Activated CD8-positive, alpha-beta T cell treated with anti-CD3 and anti-CD28 coated beads, Interleukin-2, amount 10 ng/mL, durations not matched to agents 7 days and 5 days (primary cell): ENCODE results near the gene DRC7. TPM values are rescaled to one million over a fixed set of nuclear protein-coding genes. Genes with fewer than 3 reads are reported as not detected.

Experiments used
- ATAC-seq: fragments of 150-1000 bp; cut with Tn5 transposase; one replicate; pipeline ENCODE4 v1.10.0; 2021; ENCODE audit warnings: moderate library complexity
- CTCF ChIA-PET: fragments of 350-600 bp; sonication (Branson Sonifier 250); formaldehyde crosslinking; loops from one replicate; lab custom pipeline; 2021; ENCODE audit warnings: antibody characterized with exemption; lab: Charles Lee
- POLR2A ChIA-PET: fragments of 350-600 bp; sonication (Branson Sonifier 250); formaldehyde crosslinking; loops from one replicate; lab custom pipeline; 2021; ENCODE audit warnings: antibody characterized with exemption; lab: Charles Lee
- DNase-seq: peaks from one replicate; pipeline ENCODE4 v3.0.0-alpha.2; 2020
- H3K27ac Mint-ChIP-seq: one replicate; pipeline ENCODE4 v1.8.0; 2021; ENCODE audit warnings: mild to moderate bottlenecking, mixed read lengths
- H3K27me3 Mint-ChIP-seq: one replicate; pipeline ENCODE4 v1.8.0; 2021; ENCODE audit warnings: low read depth, mixed read lengths
- H3K36me3 Mint-ChIP-seq: one replicate; pipeline ENCODE4 v1.8.0; 2021; ENCODE audit warnings: low read depth, mixed read lengths
- H3K4me1 Mint-ChIP-seq: one replicate; pipeline ENCODE4 v1.8.0; 2021; ENCODE audit warnings: low read depth, mixed read lengths
- H3K4me3 Mint-ChIP-seq: one replicate; pipeline ENCODE4 v1.8.0; 2021; ENCODE audit warnings: mild to moderate bottlenecking, mixed read lengths
- H3K9me3 Mint-ChIP-seq: one replicate; pipeline ENCODE4 v1.8.0; 2022; ENCODE audit warnings: mixed read lengths; ENCODE audit not compliant: insufficient read depth
- total RNA-seq, 2 experiments: library from RNA; stranded (reverse); gene quantifications; one replicate each; pipeline ENCODE4 v1.2.3, GENCODE V29; 2021

DRC7 gene
- total RNA-seq, 2 experiments from 2014 or later, result 0.55 to 0.66 TPM

GRCh38 chr16:57649846-57650245, 44.8 kb upstream of the DRC7 start:
- Mint-ChIP-seq H3K4me1 (peaks cover 59% of the 10 kb centered on the region), H3K27ac (peak overlapping the region; percentile 11), H3K36me3 (no peaks in the 10 kb centered on the region), H3K9me3 (no peaks in the 10 kb centered on the region), H3K27me3 (no peaks in the 10 kb centered on the region), H3K4me3 (no peak overlapping the region)
- POLR2A ChIA-PET, result interaction anchor here (5.4 kb wide), 1 partner anchor 58 kb away, joined by 33 read pairs; no protein-coding TSS in a partner anchor
- no peak for DNase-seq
- ATAC-seq, result no peak
- CTCF ChIA-PET, result interaction anchor here (0.6 to 9.3 kb wide), 20 partner anchors 11 to 118 kb away, joined by 3 to 244 read pairs (median 4); partner anchors contain the start of genes ADGRG3, ADGRG5 and KATNB1

- Mint-ChIP-seq H3K4me1 (peaks cover 63% of the 10 kb centered on the region), H3K9me3 (no peaks in the 10 kb centered on the region), H3K36me3 (no peaks in the 10 kb centered on the region), H3K4me3 (peak overlapping the region; percentile 39), H3K27ac (peak overlapping the region; percentile 70), H3K27me3 (no peaks in the 10 kb centered on the region)
- CTCF ChIA-PET, result interaction anchor here (1.0 to 9.3 kb wide), 5 partner anchors 18 to 76 kb away, joined by 3 to 244 read pairs (median 8); no protein-coding TSS in a partner anchor
- peak; percentile 64 for ATAC-seq
- POLR2A ChIA-PET, result interaction anchor here (0.6 to 1.1 kb wide), 2 partner anchors 13 to 59 kb away, joined by 3 read pairs; no protein-coding TSS in a partner anchor
- peak; percentile 75 for DNase-seq
Observed at GRCh38 chr16:57651344-57652333, 43.0 kb upstream of the DRC7 start.

- peak overlapping the region; percentile 36 for H3K27ac Mint-ChIP-seq
- POLR2A ChIA-PET, result interaction anchor here (1.1 kb wide), 1 partner anchor 60 kb away, joined by 3 read pairs; no protein-coding TSS in a partner anchor
- CTCF ChIA-PET, result interaction anchor here (1.0 to 9.3 kb wide), 5 partner anchors 16 to 77 kb away, joined by 3 to 244 read pairs (median 8); no protein-coding TSS in a partner anchor
- no peaks in the 10 kb centered on the region for H3K9me3 Mint-ChIP-seq
- ATAC-seq, result no peak
- H3K4me1 Mint-ChIP-seq, result peaks cover 51% of the 10 kb centered on the region
- no peak overlapping the region for H3K4me3 Mint-ChIP-seq
- H3K27me3 Mint-ChIP-seq, result no peaks in the 10 kb centered on the region
- H3K36me3 Mint-ChIP-seq, result no peaks in the 10 kb centered on the region
- DNase-seq, result no peak
Observed at GRCh38 chr16:57652695-57653471, 41.7 kb upstream of the DRC7 start.

- Mint-ChIP-seq H3K9me3 (no peaks in the 10 kb centered on the region), H3K4me3 (no peak overlapping the region), H3K4me1 (peaks cover 45% of the 10 kb centered on the region), H3K36me3 (no peaks in the 10 kb centered on the region), H3K27me3 (no peaks in the 10 kb centered on the region), H3K27ac (no peak overlapping the region)
- ATAC-seq (no peak), DNase-seq (no peak)
- ChIA-PET POLR2A (no interaction called here), CTCF (interaction anchor here (1.7 to 9.3 kb wide), 2 partner anchors 78 kb away, joined by 10 to 244 read pairs; no protein-coding TSS in a partner anchor)
Observed at GRCh38 chr16:57653936-57654335, 40.7 kb upstream of the DRC7 start.

GRCh38 chr16:57656342-57656955, 38.2 kb upstream of the DRC7 start:
- Mint-ChIP-seq H3K36me3 (no peaks in the 10 kb centered on the region), H3K27me3 (no peaks in the 10 kb centered on the region), H3K9me3 (no peaks in the 10 kb centered on the region), H3K4me1 (peaks cover 28% of the 10 kb centered on the region), H3K4me3 (no peak overlapping the region), H3K27ac (peak overlapping the region; percentile 25)
- POLR2A ChIA-PET, result no interaction called here
- ATAC-seq (no peak), DNase-seq (no peak)
- CTCF ChIA-PET, result interaction anchor here (1.4 kb wide), 1 partner anchor 81 kb away, joined by 3 read pairs; no protein-coding TSS in a partner anchor

- POLR2A ChIA-PET, result no interaction called here
Observed at GRCh38 chr16:57657228-57657627, 37.4 kb upstream of the DRC7 start.

GRCh38 chr16:57658130-57658877, 36.3 kb upstream of the DRC7 start:
- no peak overlapping the region for H3K4me3 Mint-ChIP-seq
- ChIA-PET POLR2A (no interaction called here), CTCF (interaction anchor here (0.5 to 1.4 kb wide), 2 partner anchors 79 to 109 kb away, joined by 3 to 7 read pairs; no protein-coding TSS in a partner anchor)
- H3K27ac Mint-ChIP-seq, result no peak overlapping the region
- peaks cover 17% of the 10 kb centered on the region for H3K4me1 Mint-ChIP-seq
- H3K36me3 Mint-ChIP-seq, result no peaks in the 10 kb centered on the region
- no peaks in the 10 kb centered on the region for H3K27me3 Mint-ChIP-seq
- no peaks in the 10 kb centered on the region for H3K9me3 Mint-ChIP-seq
- no peak for DNase-seq
- ATAC-seq, result no peak

More at GRCh38 chr16:57657228-57657627, 37.4 kb upstream of the DRC7 start:
- Mint-ChIP-seq H3K4me3 (no peak overlapping the region), H3K4me1 (peaks cover 20% of the 10 kb centered on the region), H3K27me3 (no peaks in the 10 kb centered on the region), H3K9me3 (no peaks in the 10 kb centered on the region), H3K36me3 (no peaks in the 10 kb centered on the region), H3K27ac (no peak overlapping the region)
- ATAC-seq (no peak), DNase-seq (no peak)
- CTCF ChIA-PET, result interaction anchor here (1.4 kb wide), 1 partner anchor 80 kb away, joined by 3 read pairs; no protein-coding TSS in a partner anchor

GRCh38 chr16:57658878-57659674, 35.5 kb upstream of the DRC7 start:
- Mint-ChIP-seq H3K27ac (no peak overlapping the region), H3K27me3 (no peaks in the 10 kb centered on the region), H3K4me1 (peaks cover 17% of the 10 kb centered on the region), H3K9me3 (no peaks in the 10 kb centered on the region), H3K4me3 (no peak overlapping the region), H3K36me3 (no peaks in the 10 kb centered on the region)
- ChIA-PET CTCF (no interaction called here), POLR2A (no interaction called here)
- no peak for DNase-seq
- no peak for ATAC-seq

GRCh38 chr16:57660715-57661463, 33.7 kb upstream of the DRC7 start:
- ATAC-seq (no peak), DNase-seq (no peak)
- no peak overlapping the region for H3K27ac Mint-ChIP-seq
- no peaks in the 10 kb centered on the region for H3K27me3 Mint-ChIP-seq
- H3K9me3 Mint-ChIP-seq, result no peaks in the 10 kb centered on the region
- CTCF ChIA-PET, result interaction anchor here (0.7 kb wide), 1 partner anchor 12 kb away, joined by 3 read pairs; no protein-coding TSS in a partner anchor
- POLR2A ChIA-PET, result no interaction called here
- no peak overlapping the region for H3K4me3 Mint-ChIP-seq
- H3K4me1 Mint-ChIP-seq, result peaks cover 14% of the 10 kb centered on the region
- no peaks in the 10 kb centered on the region for H3K36me3 Mint-ChIP-seq
